Motor neuron (in vitro differentiated cells): ENCODE data around the gene PDHX. TPM values are rescaled to one million over a fixed set of nuclear protein-coding genes. Genes with fewer than 3 reads are reported as not detected.
"Not testable (repeated sequence)": the region's sequence is repeated elsewhere in the genome, so short reads cannot be mapped to it uniquely, and the experiment has no call there.

Experiments
- ATAC-seq, 8 experiments: fragments of 200-7000 bp; cut with Tn5 transposase; replicated peaks in 6 of 8; 2 replicates each; pipeline ENCODE4 v1.8.0; 2021; ENCODE audit warnings: mild to moderate bottlenecking in 8 of 8, moderate library complexity in 8 of 8
- H3K27ac ChIP-seq, 2 donors: fragments of 250-450 bp; sonication (Bioruptor Pico); 2 replicates each; pipeline ENCODE4 v1.9.0; 2021; ENCODE audit warnings: antibody characterized with exemption in 2 of 2, mild to moderate bottlenecking in 2 of 2, moderate library complexity in 1 of 2
- H3K4me1 ChIP-seq, 2 donors: fragments of 250-450 bp; sonication (Bioruptor Pico); replicated peaks in 1 of 2; 2 replicates each; pipeline ENCODE4 v1.6.1; 2021; ENCODE audit warnings: antibody characterized with exemption in 2 of 2, mild to moderate bottlenecking in 2 of 2, moderate library complexity in 1 of 2
- H3K4me3 ChIP-seq, 5 donors: fragments of 250-450 bp; sonication (Bioruptor Pico); 2 replicates each; pipeline ENCODE4 v1.9.0; 2021; ENCODE audit warnings: antibody characterized with exemption in 5 of 5, mild to moderate bottlenecking in 5 of 5, moderate library complexity in 4 of 5
- whole genome bisulfite sequencing, 10 experiments: fragments of 450-650 bp; shearing (Covaris generic); methylation state at CpG; one replicate each; pipeline ENCODE4 v1.0.0; 2022; 5-methylcytosine and 5-hydroxymethylcytosine counted together
- in situ Hi-C, 9 experiments: fragments of 400-800 bp; cut with MboI; loops; one replicate each; pipeline ENCODE4 v1.15.0; 2021; ENCODE audit warnings: low sequenced_read_pairs in 9 of 9, low pct_unique_long_range_greater_than_20kb in 2 of 9; ENCODE audit not compliant: unreplicated experiment in 9 of 9
- total RNA-seq, 8 experiments: library from RNA; unstranded; fragments of 300-600 nt; gene quantifications; 2 replicates each; pipeline versions ENCODE4 v1.2.3 to v1.2.4, GENCODE V29; 2022

Gene PDHX
- total RNA-seq, 8 experiments from 2014 or later: 31.1 to 64.1 (median 48.1) TPM

DNA sequence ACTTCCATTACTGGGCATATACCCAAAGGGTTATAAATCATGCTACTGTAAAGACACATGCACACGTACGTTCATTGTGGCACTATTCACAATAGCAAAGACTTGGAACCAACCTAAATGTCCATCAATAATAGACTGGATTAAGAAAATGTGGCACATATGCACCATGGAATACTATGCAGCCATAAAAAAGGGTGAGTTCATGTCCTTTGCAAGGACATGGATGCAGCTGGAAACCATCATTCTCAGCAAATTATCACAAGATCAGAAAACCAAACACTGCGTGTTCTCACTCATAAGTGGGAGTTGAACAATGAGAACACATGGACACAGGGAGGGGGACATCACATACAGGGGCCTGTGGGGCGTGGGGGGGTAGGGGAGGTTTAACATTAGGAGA lies 111.6 kb downstream of the PDHX start:
- not testable (repeated sequence) for H3K4me1 ChIP-seq, H3K4me3 ChIP-seq, ATAC-seq, H3K27ac ChIP-seq
- WGBS, 10 experiments: 80 to 100% (median 100%) methylated on average over 1 to 2 of the region's 4 CpGs; no CpG with 5 or more reads in 5 of the 10 experiments
- in situ Hi-C loops: loop anchor here in 1 of 9 experiments (10.0 kb wide), 1 partner anchor 107 kb away; the partner anchor contains the start of gene CD44

DNA sequence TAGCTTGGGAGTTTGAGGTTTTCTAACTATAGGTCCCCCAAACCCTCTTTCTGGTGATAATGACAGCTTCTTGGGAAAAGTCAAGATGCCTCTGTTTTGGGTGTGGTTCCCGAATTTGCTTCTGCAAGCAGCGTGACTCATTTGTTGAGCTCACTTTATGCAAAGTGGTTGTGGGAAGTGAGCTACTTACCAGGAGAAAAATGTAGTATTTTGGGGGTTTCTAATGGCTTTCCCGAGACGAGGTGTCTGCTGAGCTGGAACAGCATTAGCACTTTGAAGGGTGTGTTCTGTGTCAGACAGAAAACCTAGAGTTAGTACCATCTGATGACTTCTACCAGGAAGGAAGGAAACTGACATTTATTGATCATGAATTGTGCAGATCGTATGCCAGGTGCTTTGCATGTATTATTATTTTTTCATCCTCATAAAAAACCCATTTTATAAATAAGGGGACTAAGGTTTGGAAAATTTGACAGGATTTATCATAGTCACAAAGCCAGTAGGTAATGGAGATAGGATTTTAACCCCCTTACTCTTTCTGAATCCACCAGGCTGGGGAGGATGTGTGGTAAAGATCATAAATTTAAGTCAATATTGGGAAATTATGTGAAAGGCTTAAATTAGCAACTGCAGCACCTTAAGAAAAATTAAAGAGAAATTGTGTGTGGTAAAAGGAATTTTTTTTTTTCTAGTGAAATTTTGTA lies 113.7 kb downstream of the PDHX start:
- in situ Hi-C loops: loop anchor here in 1 of 9 experiments (10.0 kb wide), 1 partner anchor 105 kb away; the partner anchor contains the start of gene CD44
- 0 to 76% (median 38%) methylated on average over 1 to 5 of the region's 5 CpGs for WGBS, 10 experiments
- no peak overlapping the region for H3K4me3 ChIP-seq
- no peak overlapping the region for H3K27ac ChIP-seq
- H3K4me1 ChIP-seq: no peaks in the 10 kb centered on the region
- ATAC-seq: peak in 3 of 8 experiments; percentile 80 to 93 (median 81)

- in situ Hi-C loops: no loop called here
- no peak overlapping the region for H3K4me3 ChIP-seq
- H3K27ac ChIP-seq: no peak overlapping the region
- 3 to 100% (median 72%) methylated on average over 1 to 10 of the region's 11 CpGs for WGBS, 10 experiments
- H3K4me1 ChIP-seq: no peaks in the 10 kb centered on the region
- peak; percentile 62 to 100 (median 100) for ATAC-seq
These were observed 114.3 kb downstream of the PDHX start for GRCh38 chr11:35030716-35031213.

DNA sequence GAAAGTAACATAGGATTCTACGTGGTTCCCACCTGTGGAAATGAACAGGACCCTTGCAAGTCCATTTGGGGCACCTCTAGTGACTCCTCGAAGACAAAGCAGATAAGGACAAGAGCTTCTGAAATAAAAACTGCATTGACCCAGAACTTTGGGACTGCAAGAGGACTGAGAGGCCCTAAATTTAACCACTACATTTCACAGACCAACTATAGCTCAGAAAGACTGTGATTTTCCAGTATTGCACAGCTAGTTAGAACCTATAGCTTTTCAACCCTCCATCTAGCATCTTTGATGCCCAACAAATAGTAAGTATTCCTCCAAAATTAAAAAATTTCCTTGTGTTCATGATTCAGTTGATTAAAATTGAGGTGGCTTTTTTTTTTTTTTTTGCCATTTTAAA lies 114.9 kb downstream of the PDHX start:
- H3K4me3 ChIP-seq: no peak overlapping the region
- no peaks in the 10 kb centered on the region for H3K4me1 ChIP-seq
- no peak overlapping the region for H3K27ac ChIP-seq
- in situ Hi-C loops: no loop called here
- 67 to 100% (median 85%) methylated on average over 1 of the region's 2 CpGs; no CpG with 5 or more reads in 6 of the 10 experiments for WGBS, 10 experiments
- ATAC-seq: no peak

- H3K4me1 ChIP-seq: no peaks in the 10 kb centered on the region
- H3K4me3 ChIP-seq: no peak overlapping the region
- WGBS, 10 experiments: 29 to 86% (median 33%) methylated on average over 1 of the region's 1 CpG; no CpG with 5 or more reads in 7 of the 10 experiments
- in situ Hi-C loops: no loop called here
- H3K27ac ChIP-seq: no peak overlapping the region
- ATAC-seq: peak in 1 of 8 experiments; percentile 5
These were observed 115.4 kb downstream of the PDHX start for GRCh38 chr11:35031867-35032266.

DNA sequence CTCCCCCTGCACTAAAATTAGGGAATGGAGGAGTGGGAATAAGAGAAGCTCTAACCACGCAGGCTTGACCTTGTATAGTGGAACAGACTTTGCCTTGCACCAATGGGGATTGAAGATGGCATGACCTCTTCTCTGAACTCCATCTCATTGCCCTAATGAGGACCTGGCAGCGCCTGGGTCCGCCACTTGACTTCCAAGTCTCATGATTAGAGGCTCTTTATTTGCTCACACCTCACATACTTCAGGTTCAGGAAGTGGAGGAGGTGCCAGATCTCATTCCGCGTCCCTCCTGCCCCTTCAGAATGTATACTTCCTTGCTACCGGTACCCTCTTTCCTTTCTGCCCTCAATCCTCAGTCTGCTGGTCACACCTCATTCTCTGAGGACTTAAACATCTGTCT lies 116.6 kb downstream of the PDHX start:
- no peaks in the 10 kb centered on the region for H3K4me1 ChIP-seq
- no peak overlapping the region for H3K4me3 ChIP-seq
- 20 to 100% (median 86%) methylated on average over 1 to 5 of the region's 6 CpGs; no CpG with 5 or more reads in 1 of the 10 experiments for WGBS, 10 experiments
- in situ Hi-C loops: no loop called here
- H3K27ac ChIP-seq: no peak overlapping the region
- no peak for ATAC-seq

- in situ Hi-C loops: no loop called here
- WGBS, 10 experiments: 80 to 100% (median 90%) methylated on average over 1 to 3 of the region's 3 CpGs
- Histone ChIP-seq H3K27ac (no peak overlapping the region), H3K4me1 (no peaks in the 10 kb centered on the region), H3K4me3 (no peak overlapping the region)
- no peak for ATAC-seq
These were observed 118.0 kb downstream of the PDHX start for GRCh38 chr11:35034401-35034800.

GRCh38 chr11:35035894-35036408 lies 119.5 kb downstream of the PDHX start:
- Histone ChIP-seq H3K27ac (no peak overlapping the region), H3K4me3 (no peak overlapping the region), H3K4me1 (no peaks in the 10 kb centered on the region)
- in situ Hi-C loops: no loop called here
- 80 to 94% (median 86%) methylated on average over 1 to 3 of the region's 3 CpGs; no CpG with 5 or more reads in 3 of the 10 experiments for WGBS, 10 experiments
- ATAC-seq: no peak

DNA sequence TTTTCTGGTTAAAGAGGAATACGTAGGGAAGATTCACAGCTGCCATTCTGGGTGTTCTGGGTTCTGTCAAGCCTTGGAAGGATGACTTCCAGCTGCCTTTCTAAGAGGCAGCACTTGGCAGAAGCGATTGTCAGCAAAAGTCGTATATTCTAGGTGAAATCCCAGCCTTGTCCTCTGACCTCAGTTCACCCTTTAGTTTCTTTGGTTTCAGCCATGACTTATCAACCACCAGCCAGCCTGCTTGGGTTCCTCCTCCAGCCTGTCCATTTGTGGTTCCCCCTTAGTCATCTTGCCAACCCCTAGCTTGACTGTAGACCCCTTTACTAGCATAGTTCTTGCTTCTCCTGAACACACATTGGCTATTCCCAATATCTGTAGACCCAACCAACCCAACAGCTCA lies 120.2 kb downstream of the PDHX start:
- no peak for ATAC-seq
- in situ Hi-C loops: no loop called here
- WGBS, 10 experiments: 29 to 100% (median 73%) methylated on average over 1 to 3 of the region's 3 CpGs; no CpG with 5 or more reads in 2 of the 10 experiments
- no peak overlapping the region for H3K4me3 ChIP-seq
- no peaks in the 10 kb centered on the region for H3K4me1 ChIP-seq
- H3K27ac ChIP-seq: no peak overlapping the region

- Histone ChIP-seq H3K4me1 (no peaks in the 10 kb centered on the region), H3K27ac (no peak overlapping the region), H3K4me3 (no peak overlapping the region)
- in situ Hi-C loops: no loop called here
- WGBS, 10 experiments: 56 to 100% (median 90%) methylated on average over 1 to 5 of the region's 5 CpGs; no CpG with 5 or more reads in 1 of the 10 experiments
- peak in 3 of 8 experiments; percentile 68 to 71 (median 68) for ATAC-seq
These were observed 122.0 kb downstream of the PDHX start for GRCh38 chr11:35038211-35038928.

- WGBS, 10 experiments: 57 to 100% (median 90%) methylated on average over 1 to 3 of the region's 3 CpGs; no CpG with 5 or more reads in 1 of the 10 experiments
- no peak for ATAC-seq
- H3K4me3 ChIP-seq: no peak overlapping the region
- H3K27ac ChIP-seq: no peak overlapping the region
- no peaks in the 10 kb centered on the region for H3K4me1 ChIP-seq
- in situ Hi-C loops: no loop called here
These were observed 122.7 kb downstream of the PDHX start for GRCh38 chr11:35039076-35039475.

DNA sequence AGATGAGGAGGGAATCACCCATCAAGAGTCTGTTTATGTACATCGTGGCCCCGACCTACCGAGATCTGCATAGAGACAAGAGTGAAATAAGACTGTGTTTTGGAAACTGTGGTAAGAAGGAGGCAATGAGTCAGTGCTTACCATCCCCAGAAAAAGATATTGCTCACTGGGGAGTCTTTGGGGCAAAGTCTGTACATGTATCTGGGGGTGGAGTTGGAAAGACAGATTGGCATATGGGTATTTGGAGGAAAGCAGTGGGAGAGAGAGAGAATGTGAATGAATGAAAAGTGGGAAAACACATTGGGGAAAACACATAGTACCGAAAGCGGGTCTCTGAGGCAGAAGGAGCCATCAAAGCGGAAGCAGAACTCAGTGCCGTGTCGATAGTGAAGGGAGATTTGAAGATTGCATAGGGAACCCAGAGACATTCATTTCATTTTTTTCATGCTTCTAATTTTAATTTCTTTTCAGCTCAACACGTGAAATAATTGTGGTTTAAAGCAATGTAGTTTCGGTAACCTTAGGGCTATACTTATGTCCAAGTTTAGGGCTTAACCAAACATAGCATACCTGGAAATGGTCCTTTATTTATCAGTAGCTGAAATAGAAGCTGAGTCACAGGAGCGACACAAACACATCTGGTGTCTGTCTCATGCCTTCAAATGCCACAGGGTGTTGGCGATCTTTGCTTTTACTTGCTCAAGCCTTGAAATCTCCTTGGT lies 124.0 kb downstream of the PDHX start:
- in situ Hi-C loops: no loop called here
- 15 to 100% (median 87%) methylated on average over 3 to 12 of the region's 12 CpGs for WGBS, 10 experiments
- peak in 3 of 8 experiments; percentile 6 to 62 (median 52) for ATAC-seq
- Histone ChIP-seq H3K4me1 (no peaks in the 10 kb centered on the region), H3K27ac (no peak overlapping the region), H3K4me3 (no peak overlapping the region)
